HG02571 (cell line): ENCODE measurements around the gene PPP2R5C.
"Not testable (repeated sequence)": the region's sequence is repeated elsewhere in the genome, so short reads cannot be mapped to it uniquely, and the experiment has no call there.

ENCODE experiments used
- ATAC-seq: cut with Tn5 transposase; IDR thresholded peaks from one replicate; pipeline ENCODE4 v1.9.1; 2021; ENCODE audit warnings: mild to moderate bottlenecking, moderate library complexity; ENCODE audit not compliant: unreplicated experiment

The PPP2R5C gene

GRCh38 chr14:101961746-101962502, 200.4 kb downstream of the PPP2R5C start:
- ATAC-seq, result no peak

GRCh38 chr14:101962503-101962874, 201.0 kb downstream of the PPP2R5C start:
- ATAC-seq, result no peak

- ATAC-seq, result no peak
Observed at GRCh38 chr14:101963052-101963451, 201.5 kb downstream of the PPP2R5C start.

- no peak for ATAC-seq
Observed at GRCh38 chr14:101963656-101964296, 202.3 kb downstream of the PPP2R5C start.

GRCh38 chr14:101964297-101965180, 203.0 kb downstream of the PPP2R5C start, which contains the start of gene DYNC1H1:
Gene DYNC1H1 (plus strand): TSS chr14:101964573. CDS start chr14:101964692, 119 bp downstream.
- peak; percentile 89 for ATAC-seq

GRCh38 chr14:101965181-101965544, 203.7 kb downstream of the PPP2R5C start:
- ATAC-seq, result peak; percentile 31

- ATAC-seq, result no peak
Observed at GRCh38 chr14:101965770-101966722, 204.5 kb downstream of the PPP2R5C start.

GRCh38 chr14:101966742-101967141, 205.2 kb downstream of the PPP2R5C start:
- ATAC-seq, result no peak

GRCh38 chr14:101968186-101968585, 206.7 kb downstream of the PPP2R5C start:
- ATAC-seq, result no peak

- no peak for ATAC-seq
Observed at GRCh38 chr14:101969481-101969880, 208.0 kb downstream of the PPP2R5C start.

GRCh38 chr14:101970830-101971400, 209.4 kb downstream of the PPP2R5C start:
- ATAC-seq, result no peak

GRCh38 chr14:101971458-101971857, 209.9 kb downstream of the PPP2R5C start:
- ATAC-seq, result not testable (repeated sequence)

- no peak for ATAC-seq
Observed at GRCh38 chr14:101972126-101972866, 210.8 kb downstream of the PPP2R5C start.

- no peak for ATAC-seq
Observed at GRCh38 chr14:101973356-101973755, 211.8 kb downstream of the PPP2R5C start.

- no peak for ATAC-seq
Observed at GRCh38 chr14:101975231-101975630, 213.7 kb downstream of the PPP2R5C start.
